ENCODE data around the gene AGPAT3. TPM values are rescaled to one million over a fixed set of nuclear protein-coding genes. Genes with fewer than 3 reads are reported as not detected.

AGPAT3 gene
- total and polyA plus RNA-seq, 2 donors (not counting 1 experiment from before 2014, with no cell fraction given): 29.4 to 44.9 TPM

GRCh38 chr21:43981871-43982210 is 116.8 kb downstream of the AGPAT3 start:
- Histone ChIP-seq H2AFZ (ENCODE audit: low read length) (no peak overlapping the region), H3K36me3 (ENCODE audit: control insufficient read depth, insufficient read depth, low read length) (no peaks in the 10 kb centered on the region), H4K20me1 (ENCODE audit: control insufficient read depth, extremely low read depth, insufficient read depth, low read length) (no peaks in the 10 kb centered on the region), H3K9ac (ENCODE audit: insufficient read depth, low read length) (no peak overlapping the region), H3K79me2 (ENCODE audit: control insufficient read depth, insufficient read depth, low read length) (no peaks in the 10 kb centered on the region), H3K9me3 (ENCODE audit: control insufficient read depth, insufficient read depth, low read depth, low read length) (no peaks in the 10 kb centered on the region), H3K27me3 (ENCODE audit: control insufficient read depth, insufficient read depth, low read length) (no peaks in the 10 kb centered on the region), H3K27ac (ENCODE audit: insufficient read depth, low read length) (no peak overlapping the region), H3K4me3 (replicated peaks in 1 of 4; ENCODE audit: control extremely low read depth in 1 of 4, insufficient read depth in 1 of 4, low read depth in 3 of 4, low read length in 4 of 4) (no peak overlapping the region), H3K4me2 (ENCODE audit: extremely low read depth, insufficient read depth, low read length) (no peak overlapping the region), H3K4me1 (ENCODE audit: control insufficient read depth, extremely low read depth, insufficient read depth, low read length) (no peaks in the 10 kb centered on the region)
- TF ChIP-seq EZH2 (IDR thresholded peaks at IDR 0.05; ENCODE audit: low read length, missing control alignments) (no peak), CTCF (conservative IDR thresholded peaks at IDR 0.05 in 1 of 2, IDR thresholded peaks at IDR 0.05 in 1 of 2; ENCODE audit: low read depth in 1 of 2, low read length in 2 of 2) (no peak)
- no peak for DNase-seq (ENCODE audit: low read depth in 2 of 2)

- no peaks in the 10 kb centered on the region for H3K27me3 ChIP-seq (ENCODE audit: control insufficient read depth, insufficient read depth, low read length)
- H3K9ac ChIP-seq (ENCODE audit: insufficient read depth, low read length): no peak overlapping the region
- H3K9me3 ChIP-seq (ENCODE audit: control insufficient read depth, insufficient read depth, low read depth, low read length): no peaks in the 10 kb centered on the region
- no peaks in the 10 kb centered on the region for H3K4me1 ChIP-seq (ENCODE audit: control insufficient read depth, extremely low read depth, insufficient read depth, low read length)
- no peak for TF ChIP-seq CTCF (conservative IDR thresholded peaks at IDR 0.05 in 1 of 2, IDR thresholded peaks at IDR 0.05 in 1 of 2; ENCODE audit: low read depth in 1 of 2, low read length in 2 of 2)
- TF ChIP-seq EZH2 (IDR thresholded peaks at IDR 0.05; ENCODE audit: low read length, missing control alignments): no peak
- no peaks in the 10 kb centered on the region for H3K79me2 ChIP-seq (ENCODE audit: control insufficient read depth, insufficient read depth, low read length)
- DNase-seq (ENCODE audit: low read depth in 2 of 2): no peak
- no peak overlapping the region for H3K4me3 ChIP-seq (replicated peaks in 1 of 4; ENCODE audit: control extremely low read depth in 1 of 4, insufficient read depth in 1 of 4, low read depth in 3 of 4, low read length in 4 of 4)
- no peak overlapping the region for H3K4me2 ChIP-seq (ENCODE audit: extremely low read depth, insufficient read depth, low read length)
- H3K36me3 ChIP-seq (ENCODE audit: control insufficient read depth, insufficient read depth, low read length): no peaks in the 10 kb centered on the region
- no peak overlapping the region for H3K27ac ChIP-seq (ENCODE audit: insufficient read depth, low read length)
- H2AFZ ChIP-seq (ENCODE audit: low read length): no peak overlapping the region
- no peaks in the 10 kb centered on the region for H4K20me1 ChIP-seq (ENCODE audit: control insufficient read depth, extremely low read depth, insufficient read depth, low read length)
Measured at GRCh38 chr21:43982489-43983078, 117.6 kb downstream of the AGPAT3 start.

GRCh38 chr21:43983390-43983789 is 118.4 kb downstream of the AGPAT3 start:
- Histone ChIP-seq H3K4me1 (ENCODE audit: control insufficient read depth, extremely low read depth, insufficient read depth, low read length) (no peaks in the 10 kb centered on the region), H3K27me3 (ENCODE audit: control insufficient read depth, insufficient read depth, low read length) (no peaks in the 10 kb centered on the region), H4K20me1 (ENCODE audit: control insufficient read depth, extremely low read depth, insufficient read depth, low read length) (no peaks in the 10 kb centered on the region), H3K9ac (ENCODE audit: insufficient read depth, low read length) (no peak overlapping the region), H3K79me2 (ENCODE audit: control insufficient read depth, insufficient read depth, low read length) (no peaks in the 10 kb centered on the region), H3K9me3 (ENCODE audit: control insufficient read depth, insufficient read depth, low read depth, low read length) (no peaks in the 10 kb centered on the region), H3K36me3 (ENCODE audit: control insufficient read depth, insufficient read depth, low read length) (no peaks in the 10 kb centered on the region), H3K4me3 (replicated peaks in 1 of 4; ENCODE audit: control extremely low read depth in 1 of 4, insufficient read depth in 1 of 4, low read depth in 3 of 4, low read length in 4 of 4) (no peak overlapping the region), H2AFZ (ENCODE audit: low read length) (no peak overlapping the region), H3K27ac (ENCODE audit: insufficient read depth, low read length) (no peak overlapping the region), H3K4me2 (ENCODE audit: extremely low read depth, insufficient read depth, low read length) (no peak overlapping the region)
- TF ChIP-seq EZH2 (IDR thresholded peaks at IDR 0.05; ENCODE audit: low read length, missing control alignments): no peak
- TF ChIP-seq CTCF (conservative IDR thresholded peaks at IDR 0.05 in 1 of 2, IDR thresholded peaks at IDR 0.05 in 1 of 2; ENCODE audit: low read depth in 1 of 2, low read length in 2 of 2): no peak
- no peak for DNase-seq (ENCODE audit: low read depth in 2 of 2)
